Activated CD8-positive, alpha-beta memory T cell treated with anti-CD3 and anti-CD28 coated beads, Interleukin-2, amount 50 U/mL, for 24 hours (primary cell): ENCODE measurements around the gene ZMYND15.

Source experiments
- DNase-seq: peaks from one replicate; pipeline ENCODE4 v3.0.0-alpha.2; 2020; ENCODE audit errors: extremely low read depth

Gene ZMYND15

DNA sequence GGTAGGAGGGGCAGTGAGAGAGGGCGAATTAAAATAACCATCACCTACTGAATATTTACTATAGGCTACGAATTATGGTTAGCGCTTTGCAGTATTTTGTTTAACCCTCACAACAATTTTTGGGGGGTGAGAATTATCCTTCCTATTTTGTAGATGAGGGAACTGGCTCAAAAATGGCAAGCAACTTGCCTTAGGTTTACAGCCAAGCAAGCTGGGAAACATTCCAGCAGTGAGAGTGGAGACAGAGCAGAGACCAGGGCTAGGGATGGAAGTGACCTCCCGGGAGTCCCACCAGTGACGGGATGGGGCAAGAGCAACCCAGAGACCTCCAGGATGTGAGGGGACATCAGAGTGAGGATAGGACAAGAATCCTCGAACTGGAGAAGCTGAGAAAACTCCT is 46.9 kb downstream of the ZMYND15 start:
- no peak for DNase-seq

GRCh38 chr17:4788159-4788806 is 48.6 kb downstream of the ZMYND15 start:
- no peak for DNase-seq

DNA sequence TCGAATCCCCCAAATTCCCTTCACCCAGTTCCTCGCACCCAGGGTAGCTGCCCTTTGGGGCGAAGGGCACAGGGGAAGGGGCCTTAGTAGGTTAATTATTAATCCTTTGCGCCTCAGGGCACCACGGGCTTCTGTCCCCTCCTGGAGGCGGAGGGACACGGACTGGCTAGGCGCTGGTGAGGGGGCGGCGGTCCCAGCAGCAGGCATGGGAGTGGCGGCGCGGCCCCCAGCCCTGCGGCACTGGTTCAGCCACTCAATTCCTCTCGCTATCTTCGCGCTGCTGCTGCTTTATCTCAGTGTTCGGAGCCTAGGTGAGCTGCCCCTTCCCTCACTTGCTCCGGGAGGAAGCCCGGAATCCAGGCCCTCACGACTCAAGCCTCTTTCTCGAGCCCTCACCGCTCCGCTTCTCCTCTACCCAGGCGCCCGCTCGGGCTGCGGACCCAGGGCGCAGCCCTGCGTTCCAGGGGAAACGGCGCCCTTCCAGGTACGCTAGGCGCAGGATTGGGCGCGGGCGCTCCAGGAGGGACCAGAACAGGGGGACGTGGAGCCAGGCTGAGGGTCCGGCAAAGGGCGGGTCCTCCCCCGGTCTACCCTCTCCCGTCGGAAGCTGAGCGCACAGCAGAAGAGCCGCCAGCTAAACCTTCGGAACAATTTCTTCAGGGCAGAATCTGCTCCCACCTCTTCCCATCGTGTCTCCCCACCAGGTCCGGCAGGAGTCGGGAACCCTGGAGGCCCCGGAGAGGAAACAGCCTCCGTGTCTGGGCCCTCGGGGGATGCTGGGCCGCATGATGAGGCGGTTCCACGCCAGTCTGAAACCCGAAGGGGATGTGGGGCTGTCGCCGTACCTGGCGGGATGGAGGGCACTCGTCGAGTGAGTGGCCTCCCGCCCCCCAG is 49.4 kb downstream of the ZMYND15 start, which contains the start of gene GLTPD2:
GLTPD2 (plus strand) TSS at position 158 of the 894 bp plus-strand sequence; CDS start at position 206, 48 bp downstream.
- no peak for DNase-seq

DNA sequence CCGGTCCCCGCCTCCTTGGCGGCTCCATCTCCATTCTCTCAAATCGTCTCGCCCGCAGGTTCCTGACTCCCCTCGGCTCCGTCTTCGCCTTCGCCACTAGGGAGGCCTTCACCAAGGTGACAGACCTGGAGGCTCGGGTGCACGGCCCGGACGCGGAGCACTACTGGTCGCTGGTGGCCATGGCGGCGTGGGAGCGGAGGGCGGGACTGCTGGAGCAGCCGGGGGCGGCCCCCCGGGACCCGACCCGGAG is 50.0 kb downstream of the ZMYND15 start:
- no peak for DNase-seq

- DNase-seq = peak; percentile 47
Observed at GRCh38 chr17:4789951-4790704, 50.5 kb downstream of the ZMYND15 start.

DNA sequence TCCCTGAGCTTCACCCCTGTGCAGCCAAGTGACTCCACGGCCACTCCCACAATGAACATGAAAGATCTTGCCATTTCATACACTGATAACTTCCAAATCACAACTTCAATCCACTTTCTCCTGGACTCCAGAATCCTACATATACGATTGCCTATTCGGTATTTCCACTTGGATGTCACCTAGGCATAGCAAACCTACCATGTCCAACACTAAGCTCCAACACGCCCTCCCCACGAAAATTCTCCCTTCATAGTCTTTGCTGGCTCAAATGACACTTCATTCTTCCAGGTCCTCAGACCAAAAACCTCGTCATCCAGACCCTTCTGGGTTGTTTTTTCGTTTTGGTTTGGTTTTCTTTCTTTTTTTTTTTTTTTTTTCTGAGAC is 51.1 kb downstream of the ZMYND15 start:
- no peak for DNase-seq

DNA sequence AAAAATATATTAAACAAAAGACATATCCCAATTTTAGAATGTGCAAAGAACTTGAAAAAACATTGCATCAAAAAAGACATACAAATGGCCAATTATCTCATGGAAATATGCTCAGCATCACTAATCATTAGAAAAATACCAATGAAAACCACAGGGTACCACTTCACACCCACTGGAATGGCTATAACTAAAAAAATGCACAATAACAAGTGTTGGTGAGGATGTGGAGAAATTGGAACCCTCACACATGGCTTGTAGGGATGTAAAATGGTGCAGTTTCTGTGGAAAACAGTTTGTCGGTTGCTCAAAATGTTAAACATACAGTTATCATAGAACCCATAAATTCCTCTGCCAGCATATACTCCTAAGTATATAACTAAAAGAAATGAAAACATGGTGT is 55.5 kb downstream of the ZMYND15 start:
- DNase-seq = no peak
